HCT116 (cell line): ENCODE data around the gene CST11. TPM values are rescaled to one million over a fixed set of nuclear protein-coding genes. Genes with fewer than 3 reads are reported as not detected.

ENCODE experiments used
- ATAC-seq: fragments of 200-7000 bp; cut with Tn5 transposase; 2 replicates; pipeline ENCODE4 v1.9.1; 2020; ENCODE audit warnings: mild to moderate bottlenecking, moderate library complexity
- BruUV-seq: library from RNA; stranded (reverse); fragments of 400-500 nt; replicated peaks from 2 replicates; lab custom pipeline; 2021; lab: Mats Ljungman, UMichigan
- CTCF ChIA-PET: fragments of 300-600 bp; sonication (Branson Sonifier 250); formaldehyde crosslinking; loops from one replicate; lab custom pipeline; 2021; ENCODE audit warnings: antibody characterized with exemption; lab: Charles Lee
- POLR2A ChIA-PET: fragments of 300-600, 350-600 bp; sonication (Branson Sonifier 250); formaldehyde crosslinking; loops from one replicate; lab custom pipeline; 2021; ENCODE audit warnings: antibody characterized with exemption; lab: Charles Lee
- RAD21 ChIA-PET, 2 experiments: fragments of 300-600 bp; sonication (Branson Sonifier 250); formaldehyde crosslinking; loops; one replicate each; lab custom pipeline; 2023; ENCODE audit warnings: low total read pairs in 2 of 2; ENCODE audit not compliant: uncharacterized antibody in 2 of 2, unreplicated experiment in 2 of 2, low non-redundant PET in 1 of 2; lab: Charles Lee
- DNase-seq: peaks from one replicate; pipeline ENCODE4 v3.0.0-alpha.2; 2010; ENCODE audit warnings: low read depth, low spot score
- H2AFZ ChIP-seq: fragments of 200-600 bp; shearing (Covaris generic), sonication (generic); 2 replicates; pipeline ENCODE4 v1.6.1; 2017; ENCODE audit warnings: low read depth, mixed run types, mixed read lengths, antibody characterized with exemption, low read length; ENCODE audit not compliant: poor library complexity, severe bottlenecking
- H3K27ac ChIP-seq: 2 replicates; pipeline ENCODE4 v1.5.1; 2012; ENCODE audit warnings: low read depth, low read length
- H3K27me3 ChIP-seq: fragments of 200-600 bp; sonication (generic); 2 replicates; pipeline ENCODE4 v1.6.1; 2016; ENCODE audit warnings: mixed run types, low read length, mixed read lengths; ENCODE audit not compliant: insufficient read depth
- H3K36me3 ChIP-seq, 2 experiments: fragments of 200-500 bp in 1 of 2; fragments of 200-600 bp in 1 of 2; sonication (Bioruptor generic) in 1 of 2; sonication (generic) in 1 of 2; 2 replicates each; pipeline versions ENCODE4 v1.5.1 to v1.6.1; 2014 to 2016; ENCODE audit warnings: low read length in 2 of 2, inconsistent platforms in 1 of 2, mixed read lengths in 1 of 2, mixed run types in 1 of 2; ENCODE audit not compliant: insufficient read depth in 2 of 2, control insufficient read depth in 1 of 2
- H3K4me1 ChIP-seq, 2 experiments: fragments of 200-600 bp in 1 of 2; sonication (generic) in 1 of 2; 2 replicates each; pipeline versions ENCODE4 v1.5.1 to v1.6.1; 2012 to 2017; ENCODE audit warnings: low read length in 2 of 2, inconsistent platforms in 1 of 2, mild to moderate bottlenecking in 1 of 2, mixed read lengths in 1 of 2, mixed run types in 1 of 2, moderate library complexity in 1 of 2; ENCODE audit not compliant: insufficient read depth in 2 of 2, control insufficient read depth in 1 of 2
- H3K4me2 ChIP-seq: fragments of 200-600 bp; sonication (generic); 2 replicates; pipeline ENCODE4 v1.6.1; 2017; ENCODE audit warnings: mixed run types, low read length, mixed read lengths
- H3K4me3 ChIP-seq, 2 experiments: fragments of 200-600 bp in 1 of 2; sonication (generic) in 1 of 2; replicated peaks in 1 of 2; 2 replicates each; pipeline ENCODE4 v1.5.1; 2011 to 2016; ENCODE audit warnings: low read length in 2 of 2, control low read depth in 1 of 2, low read depth in 1 of 2, mild to moderate bottlenecking in 1 of 2, mixed read lengths in 1 of 2, mixed run types in 1 of 2
- H3K79me2 ChIP-seq: fragments of 200-600 bp; sonication (generic); 2 replicates; pipeline ENCODE4 v1.6.1; 2017; ENCODE audit warnings: mild to moderate bottlenecking, mixed run types, low read length, moderate library complexity, mixed read lengths; ENCODE audit not compliant: insufficient read depth
- H3K9ac ChIP-seq: fragments of 200-600 bp; sonication (generic); 2 replicates; pipeline ENCODE4 v1.6.1; 2016; ENCODE audit warnings: low read length, mixed read lengths
- H3K9me2 ChIP-seq: fragments of 200-600 bp; sonication (generic), shearing (Covaris generic); 2 replicates; pipeline ENCODE4 v1.6.1; 2017; ENCODE audit warnings: mixed run types, mild to moderate bottlenecking, moderate library complexity; ENCODE audit not compliant: insufficient read depth
- H3K9me3 ChIP-seq, 2 experiments: fragments of 200-500 bp in 1 of 2; fragments of 200-600 bp in 1 of 2; sonication (Bioruptor generic) in 1 of 2; sonication (generic) in 1 of 2; 2 replicates each; pipeline ENCODE4 v1.6.1; 2014 to 2017; ENCODE audit warnings: low read length in 2 of 2, mixed read lengths in 2 of 2, inconsistent platforms in 1 of 2, low read depth in 1 of 2, mild to moderate bottlenecking in 1 of 2, mixed run types in 1 of 2, moderate library complexity in 1 of 2; ENCODE audit not compliant: control insufficient read depth in 1 of 2, insufficient read depth in 1 of 2
- H4K20me1 ChIP-seq: fragments of 200-600 bp; sonication (generic), shearing (Covaris generic); 2 replicates; pipeline ENCODE4 v1.6.1; 2017; ENCODE audit warnings: mixed run types, mild to moderate bottlenecking, moderate library complexity; ENCODE audit not compliant: insufficient read depth
- CBX3 ChIP-seq: IDR thresholded peaks from 2 replicates; pipeline ENCODE4 v1.6.1; 2012; ENCODE audit warnings: low read depth
- CEBPB ChIP-seq: IDR thresholded peaks from 2 replicates; pipeline ENCODE4 v1.6.1; 2012; ENCODE audit warnings: low read depth
- EGR1 ChIP-seq: IDR thresholded peaks from 2 replicates; pipeline ENCODE4 v1.6.1; 2012; ENCODE audit warnings: low read depth
- ELF1 ChIP-seq: IDR thresholded peaks from 2 replicates; pipeline ENCODE4 v1.6.1; 2012; ENCODE audit warnings: low read depth, borderline replicate concordance
- JUND ChIP-seq: IDR thresholded peaks from 2 replicates; pipeline ENCODE4 v1.6.1; 2012
- POLR2A ChIP-seq: IDR thresholded peaks from 2 replicates; pipeline ENCODE4 v1.7.0; 2011; ENCODE audit warnings: borderline replicate concordance; ENCODE audit not compliant: insufficient read depth, insufficient read length; ENCODE audit errors: extremely low read depth
- RAD21 ChIP-seq: IDR thresholded peaks from 2 replicates; pipeline ENCODE4 v1.6.1; 2012; ENCODE audit warnings: low read depth, mild to moderate bottlenecking
- SP1 ChIP-seq: IDR thresholded peaks from 2 replicates; pipeline ENCODE4 v1.6.1; 2012; ENCODE audit warnings: low read depth
- TCF7L2 ChIP-seq: IDR thresholded peaks from 2 replicates; pipeline ENCODE4 v1.7.0; 2011; ENCODE audit warnings: borderline replicate concordance, inconsistent platforms; ENCODE audit not compliant: insufficient read depth, insufficient read length; ENCODE audit errors: extremely low read depth
- ZFX ChIP-seq: fragments of 450-650 bp; IDR thresholded peaks from 2 replicates; pipeline ENCODE4 v1.6.1; 2017
- ZNF274 ChIP-seq: fragments of 200-500 bp; sonication (Bioruptor generic); IDR thresholded peaks from 2 replicates; pipeline ENCODE4 v1.6.1; 2014; ENCODE audit warnings: mild to moderate bottlenecking, low read depth, low read length, inconsistent platforms
- intact Hi-C: fragments of 100-400 bp; cut with micrococcal nuclease; formaldehyde crosslinking; loops from 2 replicates; pipeline ENCODE4 v1.10.0; 2022
- total RNA-seq: library from RNA; stranded (reverse); gene quantifications from one replicate; pipeline ENCODE4 v1.2.1, GENCODE V29; 2021; ENCODE audit not compliant: unreplicated experiment
- TF ChIP-seq, protein P1 (sequence below), 3 experiments: fragments of 200-600 bp in 1 of 3; sonication (generic) in 1 of 3; IDR thresholded peaks in 2 of 3; conservative IDR thresholded peaks in 1 of 3; 2 replicates each; pipeline ENCODE4 v1.5.1; 2012 to 2017; ENCODE audit warnings: low read depth in 2 of 3, low read length in 2 of 3, antibody characterized with exemption in 1 of 3, borderline replicate concordance in 1 of 3, control low read depth in 1 of 3, mild to moderate bottlenecking in 1 of 3, mixed read lengths in 1 of 3, mixed run types in 1 of 3, moderate library complexity in 1 of 3; ENCODE audit not compliant: insufficient read depth in 1 of 3

Gene CST11
- total RNA-seq, 1 experiment from 2014 or later: not detected

DNA sequence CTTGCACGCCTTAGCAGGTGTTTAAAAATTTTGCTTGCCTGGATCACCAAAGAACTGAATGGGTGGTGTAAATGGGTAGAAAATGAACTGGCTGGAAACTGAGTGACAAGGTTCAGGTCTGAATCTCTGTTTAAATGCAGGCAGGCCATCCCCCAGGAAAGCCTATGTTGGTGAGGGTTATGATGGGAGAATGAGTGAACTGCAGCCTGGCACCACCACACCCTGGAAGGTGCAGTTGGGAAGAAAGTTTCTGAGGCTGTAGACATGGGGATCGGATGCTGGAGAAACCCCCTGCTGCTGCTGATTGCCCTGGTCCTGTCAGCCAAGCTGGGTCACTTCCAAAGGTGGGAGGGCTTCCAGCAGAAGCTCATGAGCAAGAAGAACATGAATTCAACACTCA, 12.7 kb downstream of the CST11 start:
- TF ChIP-seq SP1 (no peak), CEBPB (no peak), RAD21 (no peak), ELF1 (no peak), EGR1 (no peak), POLR2A (no peak), ZFX (no peak), JUND (no peak), ZNF274 (no peak), TCF7L2 (no peak), CBX3 (no peak)
- TF ChIP-seq, protein P1, sequence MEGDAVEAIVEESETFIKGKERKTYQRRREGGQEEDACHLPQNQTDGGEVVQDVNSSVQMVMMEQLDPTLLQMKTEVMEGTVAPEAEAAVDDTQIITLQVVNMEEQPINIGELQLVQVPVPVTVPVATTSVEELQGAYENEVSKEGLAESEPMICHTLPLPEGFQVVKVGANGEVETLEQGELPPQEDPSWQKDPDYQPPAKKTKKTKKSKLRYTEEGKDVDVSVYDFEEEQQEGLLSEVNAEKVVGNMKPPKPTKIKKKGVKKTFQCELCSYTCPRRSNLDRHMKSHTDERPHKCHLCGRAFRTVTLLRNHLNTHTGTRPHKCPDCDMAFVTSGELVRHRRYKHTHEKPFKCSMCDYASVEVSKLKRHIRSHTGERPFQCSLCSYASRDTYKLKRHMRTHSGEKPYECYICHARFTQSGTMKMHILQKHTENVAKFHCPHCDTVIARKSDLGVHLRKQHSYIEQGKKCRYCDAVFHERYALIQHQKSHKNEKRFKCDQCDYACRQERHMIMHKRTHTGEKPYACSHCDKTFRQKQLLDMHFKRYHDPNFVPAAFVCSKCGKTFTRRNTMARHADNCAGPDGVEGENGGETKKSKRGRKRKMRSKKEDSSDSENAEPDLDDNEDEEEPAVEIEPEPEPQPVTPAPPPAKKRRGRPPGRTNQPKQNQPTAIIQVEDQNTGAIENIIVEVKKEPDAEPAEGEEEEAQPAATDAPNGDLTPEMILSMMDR (IDR thresholded peaks at IDR 0.05 in 2 of 3, conservative IDR thresholded peaks at IDR 0.05 in 1 of 3; ENCODE audit: borderline replicate concordance in 1 of 3, insufficient read depth in 1 of 3, low read depth in 2 of 3, low read length in 2 of 3): no peak
- no peaks in the 10 kb centered on the region for H3K9me3 ChIP-seq
- H3K36me3 ChIP-seq: no peaks in the 10 kb centered on the region
- H3K79me2 ChIP-seq: no peaks in the 10 kb centered on the region
- DNase-seq (no peak), ATAC-seq (no peak)
- H3K4me1 ChIP-seq: no peaks in the 10 kb centered on the region
- H3K27me3 ChIP-seq: no peaks in the 10 kb centered on the region; the same call in 1 of the 2 replicates
- no peak overlapping the region for H3K4me2 ChIP-seq
- no peak overlapping the region for H3K27ac ChIP-seq
- CTCF ChIA-PET: no interaction called here
- no peaks in the 10 kb centered on the region for H3K9me2 ChIP-seq
- H4K20me1 ChIP-seq: no peaks in the 10 kb centered on the region
- intact Hi-C loops: loop anchor here (5.0 kb wide), 1 partner anchor 227 kb away; no protein-coding TSS in a partner anchor
- H2AFZ ChIP-seq: no peak overlapping the region
- H3K4me3 ChIP-seq: no peak overlapping the region
- RAD21 ChIA-PET: no interaction called here
- H3K9ac ChIP-seq: no peak overlapping the region
- no TSS peak for BruUV-seq
- POLR2A ChIA-PET: no interaction called here
